Hepatocyte (in vitro differentiated cells): ENCODE results near the gene CCDC91. TPM values are rescaled to one million over a fixed set of nuclear protein-coding genes. Genes with fewer than 3 reads are reported as not detected.

Experiments used
- DNase-seq: peaks from one replicate; pipeline ENCODE4 v3.0.0-alpha.2; 2016; ENCODE audit warnings: low spot score
- H2AFZ ChIP-seq: fragments of 200-600 bp; sonication (generic); 2 replicates; pipeline ENCODE4 v1.6.0; 2016; ENCODE audit warnings: antibody characterized with exemption, mild to moderate bottlenecking
- H3K27ac ChIP-seq: fragments of 200-600 bp; sonication (generic); 2 replicates; pipeline ENCODE4 v1.5.1; 2016; ENCODE audit warnings: mild to moderate bottlenecking
- H3K27me3 ChIP-seq: fragments of 200-600 bp; sonication (generic); 2 replicates; pipeline ENCODE4 v1.6.1; 2016
- H3K36me3 ChIP-seq: fragments of 200-600 bp; sonication (generic); replicated peaks from 2 replicates; pipeline ENCODE4 v1.5.1; 2016; ENCODE audit warnings: low read depth; ENCODE audit not compliant: insufficient read depth
- H3K4me1 ChIP-seq: fragments of 200-600 bp; sonication (generic); 2 replicates; pipeline ENCODE4 v1.5.1; 2016; ENCODE audit warnings: mild to moderate bottlenecking, moderate library complexity; ENCODE audit not compliant: insufficient read depth
- H3K4me2 ChIP-seq: fragments of 200-600 bp; sonication (generic); 2 replicates; pipeline ENCODE4 v1.6.0; 2016
- H3K4me3 ChIP-seq: fragments of 200-600 bp; sonication (generic); 2 replicates; pipeline ENCODE4 v1.5.1; 2016; ENCODE audit warnings: mild to moderate bottlenecking
- H3K79me2 ChIP-seq: fragments of 200-600 bp; sonication (generic); 2 replicates; pipeline ENCODE4 v1.6.0; 2017; ENCODE audit warnings: mild to moderate bottlenecking
- H3K9me2 ChIP-seq: fragments of 200-600 bp; sonication (generic); replicated peaks from 2 replicates; pipeline ENCODE4 v1.6.0; 2017; ENCODE audit warnings: mild to moderate bottlenecking; ENCODE audit not compliant: insufficient read depth
- H3K9me3 ChIP-seq: fragments of 200-600 bp; sonication (generic); 2 replicates; pipeline ENCODE4 v1.5.1; 2016; ENCODE audit warnings: low read depth, mild to moderate bottlenecking
- H4K20me1 ChIP-seq: fragments of 200-600 bp; sonication (generic); 2 replicates; pipeline ENCODE4 v1.6.0; 2016; ENCODE audit warnings: mild to moderate bottlenecking; ENCODE audit not compliant: insufficient read depth, poor library complexity, severe bottlenecking
- EZH2 ChIP-seq: fragments of 200-600 bp; sonication (generic); IDR thresholded peaks from 2 replicates; pipeline ENCODE4 v1.6.1; 2016; ENCODE audit warnings: antibody characterized with exemption, mild to moderate bottlenecking, borderline replicate concordance
- EZH2phosphoT487 ChIP-seq: fragments of 200-600 bp; sonication (generic); IDR thresholded peaks from one replicate; pipeline ENCODE4 v1.6.1; 2018; ENCODE audit warnings: antibody characterized with exemption, mild to moderate bottlenecking, low read depth, moderate library complexity; ENCODE audit not compliant: unreplicated experiment, severe bottlenecking
- WGBS: methylation state at CpG from one replicate; pipeline ENCODE4 v1.1.6; 2016; ENCODE audit warnings: low lambda C conversion rate; ENCODE audit errors: missing lambda C conversion rate; 5-methylcytosine and 5-hydroxymethylcytosine counted together
- polyA plus RNA-seq: library from polyadenylated mRNA; unstranded; fragments of >200 nt; fragmentation: Nextera tagmentation; extraction: Ambion mirVana; gene quantifications from 2 replicates; pipeline ENCODE4 v1.2.1, GENCODE V29; 2016
- total RNA-seq: library from RNA; depleted of rRNA; stranded (reverse); fragments of >200 nt; gene quantifications from 2 replicates; pipeline ENCODE4 v1.2.3, GENCODE V29; 2014
- TF ChIP-seq, protein P1 (sequence below): fragments of 200-600 bp; sonication (generic); IDR thresholded peaks from 2 replicates; pipeline ENCODE4 v1.5.1; 2016; ENCODE audit warnings: antibody characterized with exemption, mild to moderate bottlenecking; ENCODE audit not compliant: poor library complexity

CCDC91 gene
- total and polyA plus RNA-seq, 2 experiments from 2014 or later: 14.2 to 15.1 TPM

DNA sequence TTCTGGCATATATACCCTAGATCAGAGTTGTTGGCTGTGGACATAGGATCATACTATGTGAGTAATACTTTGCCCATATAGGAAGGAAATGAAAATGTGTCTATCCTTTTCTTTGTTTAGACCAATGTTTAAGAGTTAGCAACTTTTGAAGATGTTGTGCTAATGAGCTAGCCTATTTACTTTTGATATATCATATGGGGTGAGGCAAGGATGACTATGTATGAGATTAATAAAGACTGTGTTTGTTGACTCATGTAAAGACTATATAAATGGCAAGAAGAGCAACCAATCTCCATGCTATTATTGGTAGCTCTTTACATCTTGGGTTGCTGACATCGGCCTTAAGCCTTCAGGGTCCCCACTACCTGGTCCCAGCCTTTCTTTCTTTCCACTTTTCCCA, 289.4 kb downstream of the CCDC91 start:
- H3K9me3 ChIP-seq: no peaks in the 10 kb centered on the region
- H3K9me2 ChIP-seq: no peaks in the 10 kb centered on the region
- H3K27ac ChIP-seq: no peak overlapping the region
- H3K4me2 ChIP-seq: no peak overlapping the region
- H3K27me3 ChIP-seq: no peaks in the 10 kb centered on the region
- H4K20me1 ChIP-seq: no peaks in the 10 kb centered on the region
- WGBS: 100% methylated on average over 1 of the region's 1 CpG
- H3K4me3 ChIP-seq: no peak overlapping the region
- H3K4me1 ChIP-seq: no peaks in the 10 kb centered on the region
- TF ChIP-seq EZH2 (no peak), EZH2phosphoT487 (no peak)
- TF ChIP-seq, protein P1, sequence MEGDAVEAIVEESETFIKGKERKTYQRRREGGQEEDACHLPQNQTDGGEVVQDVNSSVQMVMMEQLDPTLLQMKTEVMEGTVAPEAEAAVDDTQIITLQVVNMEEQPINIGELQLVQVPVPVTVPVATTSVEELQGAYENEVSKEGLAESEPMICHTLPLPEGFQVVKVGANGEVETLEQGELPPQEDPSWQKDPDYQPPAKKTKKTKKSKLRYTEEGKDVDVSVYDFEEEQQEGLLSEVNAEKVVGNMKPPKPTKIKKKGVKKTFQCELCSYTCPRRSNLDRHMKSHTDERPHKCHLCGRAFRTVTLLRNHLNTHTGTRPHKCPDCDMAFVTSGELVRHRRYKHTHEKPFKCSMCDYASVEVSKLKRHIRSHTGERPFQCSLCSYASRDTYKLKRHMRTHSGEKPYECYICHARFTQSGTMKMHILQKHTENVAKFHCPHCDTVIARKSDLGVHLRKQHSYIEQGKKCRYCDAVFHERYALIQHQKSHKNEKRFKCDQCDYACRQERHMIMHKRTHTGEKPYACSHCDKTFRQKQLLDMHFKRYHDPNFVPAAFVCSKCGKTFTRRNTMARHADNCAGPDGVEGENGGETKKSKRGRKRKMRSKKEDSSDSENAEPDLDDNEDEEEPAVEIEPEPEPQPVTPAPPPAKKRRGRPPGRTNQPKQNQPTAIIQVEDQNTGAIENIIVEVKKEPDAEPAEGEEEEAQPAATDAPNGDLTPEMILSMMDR: no peak
- H3K79me2 ChIP-seq: no peaks in the 10 kb centered on the region
- DNase-seq: no peak
- H2AFZ ChIP-seq: no peak overlapping the region
- no peaks in the 10 kb centered on the region for H3K36me3 ChIP-seq

- no peaks in the 10 kb centered on the region for H3K9me2 ChIP-seq
- no peak overlapping the region for H3K4me3 ChIP-seq
- H3K79me2 ChIP-seq: no peaks in the 10 kb centered on the region
- H3K4me1 ChIP-seq: no peaks in the 10 kb centered on the region
- no peak for DNase-seq
- H3K4me2 ChIP-seq: no peak overlapping the region
- TF ChIP-seq EZH2: no peak
- no peak for TF ChIP-seq EZH2phosphoT487
- TF ChIP-seq, protein P1: no peak
- H4K20me1 ChIP-seq: no peaks in the 10 kb centered on the region
- H3K27ac ChIP-seq: no peak overlapping the region
- H3K27me3 ChIP-seq: no peaks in the 10 kb centered on the region
- no peak overlapping the region for H2AFZ ChIP-seq
- 91% methylated on average over 1 of the region's 1 CpG for WGBS
- no peaks in the 10 kb centered on the region for H3K36me3 ChIP-seq
- H3K9me3 ChIP-seq: no peaks in the 10 kb centered on the region
These were observed 293.9 kb downstream of the CCDC91 start for GRCh38 chr12:28484156-28484555.

GRCh38 chr12:28486521-28486920, 296.3 kb downstream of the CCDC91 start:
- no peaks in the 10 kb centered on the region for H3K4me1 ChIP-seq
- no peaks in the 10 kb centered on the region for H3K27me3 ChIP-seq
- H3K4me2 ChIP-seq: no peak overlapping the region
- H3K79me2 ChIP-seq: no peaks in the 10 kb centered on the region
- H3K4me3 ChIP-seq: no peak overlapping the region
- H4K20me1 ChIP-seq: no peaks in the 10 kb centered on the region
- no peak for DNase-seq
- H3K27ac ChIP-seq: no peak overlapping the region
- H3K9me2 ChIP-seq: no peaks in the 10 kb centered on the region
- no peaks in the 10 kb centered on the region for H3K36me3 ChIP-seq
- no peaks in the 10 kb centered on the region for H3K9me3 ChIP-seq
- TF ChIP-seq EZH2phosphoT487: no peak
- TF ChIP-seq, protein P1: no peak
- TF ChIP-seq EZH2: no peak
- H2AFZ ChIP-seq: no peak overlapping the region
- WGBS: 96% methylated on average over 1 of the region's 1 CpG

DNA sequence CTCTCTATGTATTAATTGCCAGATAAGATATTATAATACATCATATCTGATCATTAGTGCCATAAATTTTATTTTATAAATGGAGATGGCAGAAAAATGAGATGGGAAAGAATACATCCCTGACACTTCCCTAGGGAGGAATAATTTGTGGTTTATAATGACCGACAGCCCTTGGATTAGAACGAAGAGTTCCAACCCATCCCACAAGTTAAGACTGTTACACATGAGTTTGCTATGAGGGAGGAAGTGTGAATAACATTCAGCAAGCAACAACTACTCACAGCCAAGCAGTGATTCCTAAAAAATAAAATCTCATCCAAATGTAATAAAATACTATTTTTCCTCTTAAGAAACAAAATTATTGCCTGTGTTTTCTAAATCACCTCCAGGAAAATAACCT, 299.0 kb downstream of the CCDC91 start:
- DNase-seq: no peak

More for the DNA sequence above, 299.0 kb downstream of the CCDC91 start:
- H3K4me3 ChIP-seq: no peak overlapping the region
- 95% methylated on average over 2 of the region's 2 CpGs for WGBS
- no peaks in the 10 kb centered on the region for H3K27me3 ChIP-seq
- no peaks in the 10 kb centered on the region for H3K4me1 ChIP-seq
- TF ChIP-seq EZH2phosphoT487 (no peak), EZH2 (no peak)
- TF ChIP-seq, protein P1: no peak
- H3K9me3 ChIP-seq: no peaks in the 10 kb centered on the region
- H3K79me2 ChIP-seq: no peaks in the 10 kb centered on the region
- no peak overlapping the region for H3K4me2 ChIP-seq
- H4K20me1 ChIP-seq: no peaks in the 10 kb centered on the region
- H3K9me2 ChIP-seq: no peaks in the 10 kb centered on the region
- no peaks in the 10 kb centered on the region for H3K36me3 ChIP-seq
- H2AFZ ChIP-seq: no peak overlapping the region
- no peak overlapping the region for H3K27ac ChIP-seq
